H1 (cell line): ENCODE results near the gene DCANP1. TPM values are rescaled to one million over a fixed set of nuclear protein-coding genes. Genes with fewer than 3 reads are reported as not detected.
A peak's percentile ranks its signal among the peaks of the same experiment; 100 is the strongest.

ENCODE experiments used
- CTCF ChIA-PET: fragments of 300-600 bp; sonication (Branson Sonifier 250); formaldehyde crosslinking; loops from one replicate; lab custom pipeline; 2021; ENCODE audit not compliant: partially characterized antibody; lab: Charles Lee
- POLR2A ChIA-PET: fragments of 300-600 bp; sonication (Branson Sonifier 250); formaldehyde crosslinking; loops from one replicate; lab custom pipeline; 2021; ENCODE audit warnings: inconsistent platforms; ENCODE audit not compliant: partially characterized antibody; lab: Charles Lee
- DNase-seq, 2 experiments: peaks; one replicate each; pipeline versions ENCODE4 v3.0.0 to v3.0.0-alpha.2; 2010 to 2022; ENCODE audit warnings: low spot score in 2 of 2, low read depth in 1 of 2, mixed read lengths in 1 of 2
- FAIRE-seq: peaks from 2 replicates; lab custom pipeline; 2011; peaks lifted over from hg19 to GRCh38; lab: Jason Lieb, UNC
- H2AFZ ChIP-seq: 2 replicates; pipeline ENCODE4 v1.8.1; 2012; ENCODE audit warnings: low read length, inconsistent platforms
- H2AK5ac ChIP-seq: 2 replicates; pipeline ENCODE4 v1.6.1; 2013; ENCODE audit warnings: low read depth, low read length
- H2BK120ac ChIP-seq: replicated peaks from 2 replicates; pipeline ENCODE3; 2013; ENCODE audit warnings: low read depth, low read length, inconsistent platforms
- H2BK12ac ChIP-seq: 2 replicates; pipeline ENCODE4 v1.6.1; 2013; ENCODE audit warnings: low read depth, low read length
- H2BK15ac ChIP-seq: 2 replicates; pipeline ENCODE4 v1.6.1; 2013; ENCODE audit warnings: low read length
- H2BK20ac ChIP-seq: 2 replicates; pipeline ENCODE4 v1.6.1; 2013; ENCODE audit warnings: low read length
- H2BK5ac ChIP-seq: 2 replicates; pipeline ENCODE4 v1.6.1; 2013; ENCODE audit warnings: low read depth, low read length
- H3K14ac ChIP-seq: 2 replicates; pipeline ENCODE4 v1.6.1; 2013; ENCODE audit warnings: inconsistent platforms; ENCODE audit not compliant: insufficient read length
- H3K18ac ChIP-seq: 2 replicates; pipeline ENCODE4 v1.6.1; 2013; ENCODE audit warnings: low read length; ENCODE audit errors: extremely low read depth
- H3K23ac ChIP-seq: 2 replicates; pipeline ENCODE4 v1.6.1; 2013; ENCODE audit warnings: inconsistent platforms; ENCODE audit not compliant: insufficient read length
- H3K23me2 ChIP-seq: 2 replicates; pipeline ENCODE4 v1.6.1; 2013; ENCODE audit warnings: low read depth, low read length
- H3K27ac ChIP-seq: 2 replicates; pipeline ENCODE4 v1.6.1; 2011; ENCODE audit warnings: low read depth, low read length, inconsistent platforms
- H3K27me3 ChIP-seq, 4 experiments: replicated peaks in 1 of 4; 1 replicate in 1 of 4; 2 replicates in 3 of 4; pipeline versions ENCODE4 v1.6.1 to v1.8.1; 2011 to 2013; ENCODE audit warnings: low read length in 3 of 4, mild to moderate bottlenecking in 3 of 4, inconsistent platforms in 2 of 4, mixed read lengths in 2 of 4, moderate library complexity in 1 of 4; ENCODE audit not compliant: control insufficient read depth in 3 of 4, insufficient read depth in 3 of 4; ENCODE audit errors: extremely low read depth in 1 of 4
- H3K36me3 ChIP-seq, 4 experiments: 2 replicates each; pipeline versions ENCODE4 v1.6.1 to v1.8.1; 2011 to 2013; ENCODE audit warnings: mild to moderate bottlenecking in 4 of 4, low read length in 3 of 4, moderate library complexity in 2 of 4, control low read depth in 1 of 4, inconsistent platforms in 1 of 4; ENCODE audit not compliant: insufficient read depth in 4 of 4, control insufficient read depth in 2 of 4
- H3K4ac ChIP-seq: replicated peaks from 2 replicates; pipeline ENCODE3; 2013; ENCODE audit warnings: low read length, low read depth, mixed read lengths, inconsistent platforms; ENCODE audit not compliant: insufficient read length
- H3K4me1 ChIP-seq, 4 experiments: replicated peaks in 1 of 4; 1 replicate in 1 of 4; 2 replicates in 3 of 4; pipeline versions ENCODE4 v1.6.1 to v1.8.1; 2011 to 2013; ENCODE audit warnings: low read length in 3 of 4, inconsistent platforms in 2 of 4, mixed read lengths in 1 of 4; ENCODE audit not compliant: insufficient read depth in 4 of 4, control insufficient read depth in 3 of 4
- H3K4me2 ChIP-seq, 2 experiments: 2 replicates each; pipeline versions ENCODE4 v1.6.1 to v1.8.1; 2011 to 2013; ENCODE audit warnings: low read depth in 2 of 2, low read length in 2 of 2, control low read depth in 1 of 2, inconsistent platforms in 1 of 2, mild to moderate bottlenecking in 1 of 2; ENCODE audit not compliant: insufficient read depth in 1 of 2
- H3K4me3 ChIP-seq, 4 experiments: fragments of 200-600, 300-600 bp in 1 of 4; sonication (generic), shearing (Covaris generic), sonication (Bioruptor Twin) in 1 of 4; 2 replicates each; pipeline versions ENCODE4 v1.5.1 to v1.8.1; 2011 to 2016; ENCODE audit warnings: low read length in 4 of 4, low read depth in 3 of 4, control low read depth in 2 of 4, inconsistent platforms in 2 of 4, mild to moderate bottlenecking in 2 of 4, mixed read lengths in 1 of 4, moderate library complexity in 1 of 4; ENCODE audit not compliant: insufficient read depth in 2 of 4; ENCODE audit errors: extremely low read depth in 1 of 4
- H3K56ac ChIP-seq: replicated peaks from 2 replicates; pipeline ENCODE3; 2013; ENCODE audit warnings: low read depth, mild to moderate bottlenecking, mixed read lengths, low read length, inconsistent platforms; ENCODE audit not compliant: insufficient read length
- H3K79me1 ChIP-seq: 2 replicates; pipeline ENCODE4 v1.6.1; 2013; ENCODE audit warnings: low read depth, low read length, control low read depth
- H3K79me2 ChIP-seq, 2 experiments: 2 replicates each; pipeline versions ENCODE4 v1.6.1 to v1.8.1; 2012 to 2013; ENCODE audit warnings: low read length in 2 of 2, mild to moderate bottlenecking in 2 of 2, inconsistent platforms in 1 of 2; ENCODE audit not compliant: insufficient read depth in 2 of 2, control insufficient read depth in 1 of 2
- H3K9ac ChIP-seq, 4 experiments: replicated peaks in 1 of 4; 1 replicate in 1 of 4; 2 replicates in 3 of 4; pipeline versions ENCODE4 v1.6.1 to v1.8.1; 2011 to 2013; ENCODE audit warnings: low read depth in 3 of 4, low read length in 3 of 4, control low read depth in 2 of 4, mild to moderate bottlenecking in 2 of 4, moderate library complexity in 2 of 4, inconsistent platforms in 1 of 4; ENCODE audit errors: extremely low read depth in 1 of 4
- H3K9me3 ChIP-seq, 2 experiments: 2 replicates each; pipeline versions ENCODE4 v1.6.1 to v1.8.1; 2012 to 2013; ENCODE audit warnings: mild to moderate bottlenecking in 2 of 2, moderate library complexity in 2 of 2, control low read depth in 1 of 2, inconsistent platforms in 1 of 2, low read depth in 1 of 2, low read length in 1 of 2, mixed read lengths in 1 of 2; ENCODE audit not compliant: insufficient read depth in 2 of 2
- H4K20me1 ChIP-seq, 2 experiments: replicated peaks in 1 of 2; 2 replicates each; pipeline versions ENCODE3 to v1.8.1; 2011 to 2013; ENCODE audit warnings: inconsistent platforms in 2 of 2, low read length in 2 of 2, mild to moderate bottlenecking in 1 of 2; ENCODE audit not compliant: insufficient read depth in 2 of 2, control insufficient read depth in 1 of 2
- H4K5ac ChIP-seq: 2 replicates; pipeline ENCODE4 v1.6.1; 2013; ENCODE audit warnings: low read length, low read depth, mixed read lengths, inconsistent platforms; ENCODE audit not compliant: insufficient read length
- H4K8ac ChIP-seq: 2 replicates; pipeline ENCODE4 v1.8.0; 2013; ENCODE audit warnings: mild to moderate bottlenecking, moderate library complexity, low read length, inconsistent platforms; ENCODE audit not compliant: insufficient read depth; ENCODE audit errors: extremely low read depth
- H4K91ac ChIP-seq: replicated peaks from 2 replicates; pipeline ENCODE3; 2013; ENCODE audit warnings: low read length, mixed read lengths, inconsistent platforms; ENCODE audit not compliant: insufficient read length
- FOSL1 ChIP-seq: IDR thresholded peaks from 2 replicates; pipeline ENCODE4 v1.6.1; 2011; ENCODE audit warnings: mild to moderate bottlenecking, low read depth, low read length, moderate library complexity; ENCODE audit not compliant: insufficient read depth
- HDAC2 ChIP-seq, 2 experiments: fragments of 300-600 bp in 1 of 2; sonication (generic) in 1 of 2; IDR thresholded peaks; 2 replicates each; pipeline ENCODE4 v1.6.1; 2011 to 2012; ENCODE audit warnings: low read depth in 2 of 2, low read length in 2 of 2, mild to moderate bottlenecking in 2 of 2, moderate library complexity in 2 of 2, borderline replicate concordance in 1 of 2, inconsistent platforms in 1 of 2
- JUND ChIP-seq: IDR thresholded peaks from 2 replicates; pipeline ENCODE4 v1.6.1; 2011; ENCODE audit warnings: mild to moderate bottlenecking, improper control_type of control experiment, low read length
- NRF1 ChIP-seq: IDR thresholded peaks from 2 replicates; pipeline ENCODE4 v1.6.1; 2011; ENCODE audit warnings: mild to moderate bottlenecking, low read depth, low read length, improper control_type of control experiment
- RNF2 ChIP-seq: fragments of 200-900, 300-1000 bp; sonication (generic); IDR thresholded peaks from 2 replicates; pipeline ENCODE4 v1.7.1; 2016; ENCODE audit warnings: borderline replicate concordance, low read depth, mild to moderate bottlenecking, antibody characterized with exemption, low read length; ENCODE audit not compliant: poor library complexity, severe bottlenecking; ENCODE audit errors: missing control alignments
- SP1 ChIP-seq: IDR thresholded peaks from 2 replicates; pipeline ENCODE4 v1.6.1; 2011; ENCODE audit warnings: low read depth, low read length
- TAF1 ChIP-seq: IDR thresholded peaks from 2 replicates; pipeline ENCODE4 v1.6.1; 2011; ENCODE audit warnings: mild to moderate bottlenecking, low read depth, low read length
- TBP ChIP-seq: IDR thresholded peaks from 2 replicates; pipeline ENCODE4 v1.6.1; 2011; ENCODE audit warnings: low read depth, low read length, improper control_type of control experiment
- WGBS, 2 experiments: shearing (Covaris generic) in 1 of 2; methylation state at CpG; one replicate each; pipeline versions ENCODE4 v1.1.6 to v1.1.7; 2013 to 2015; ENCODE audit warnings: low lambda C conversion rate in 2 of 2, mixed read lengths in 2 of 2, inconsistent platforms in 1 of 2, low coverage in 1 of 2, missing lambda C conversion rate in 1 of 2; ENCODE audit not compliant: insufficient replicate concordance in 2 of 2, insufficient coverage in 1 of 2, insufficient read length in 1 of 2; ENCODE audit errors: extremely low coverage in 1 of 2, missing lambda C conversion rate in 1 of 2; 5-methylcytosine and 5-hydroxymethylcytosine counted together
- polyA plus RNA-seq, 7 experiments: library from polyadenylated mRNA; depleted of rRNA in 3 of 7; stranded (reverse) in 5 of 7; unstranded in 2 of 7; fragments of >200 nt in 5 of 7; fragments of 200-250 nt in 2 of 7; gene quantifications; 1 replicate in 5 of 7; 2 replicates in 1 of 7; 4 replicates in 1 of 7; pipeline versions ENCODE4 v1.2.1 to v1.2.3, GENCODE V29; 2011 to 2013; ENCODE audit warnings: missing spikeins in 2 of 7, mixed read lengths in 2 of 7
- total RNA-seq: library from RNA; stranded (reverse); fragmentation: NEBNext Ultra II Directional; extraction: Animal tissue kit (Norgen Biotek cat#: 25700); gene quantifications from 2 replicates; pipeline ENCODE4 v1.2.1, GENCODE V29; 2021
- TF ChIP-seq, protein P1 (sequence below), 3 experiments: IDR thresholded peaks; 1 replicate in 2 of 3; 2 replicates in 1 of 3; pipeline versions ENCODE4 v1.5.1 to v1.6.1; 2011; ENCODE audit warnings: low read length in 3 of 3, mild to moderate bottlenecking in 3 of 3, inconsistent platforms in 2 of 3, low read depth in 1 of 3, moderate library complexity in 1 of 3; ENCODE audit not compliant: insufficient read depth in 1 of 3; ENCODE audit errors: control extremely low read depth in 1 of 3
- TF ChIP-seq, protein P2 (sequence below): IDR thresholded peaks from 2 replicates; pipeline ENCODE4 v1.6.1; 2012; ENCODE audit warnings: inconsistent platforms

Gene DCANP1
- total and polyA plus RNA-seq, 2 of the 8 experiments (the other 6 are each of a cell fraction or from before 2014, with no cell fraction given) = not detected

DNA sequence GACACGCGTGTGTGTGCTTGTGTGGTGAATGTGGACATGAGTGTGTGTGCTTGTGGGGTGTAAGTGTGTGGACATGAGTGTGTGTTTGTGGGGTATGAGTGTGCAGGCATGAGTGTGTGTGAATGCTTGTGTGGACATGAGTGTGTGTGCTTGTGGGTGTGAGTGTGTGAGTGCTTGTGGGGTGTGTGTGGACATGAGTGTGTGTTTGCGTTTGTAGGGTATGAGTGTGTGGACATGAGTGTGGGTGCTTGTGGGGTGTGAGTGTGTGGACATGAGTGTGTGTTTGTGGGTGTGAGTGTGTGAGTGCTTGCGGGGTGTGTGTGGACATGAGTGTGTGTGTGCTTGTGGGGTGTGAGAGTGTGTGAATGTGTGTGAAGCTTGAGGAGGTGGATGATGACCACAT lies 34.8 kb upstream of the DCANP1 start:
- CTCF ChIA-PET = interaction anchor here (0.6 to 1.6 kb wide), 9 partner anchors 8 to 625 kb away, joined by 3 to 5 read pairs (median 4); no protein-coding TSS in a partner anchor
- Histone ChIP-seq H3K27me3 (peaks cover 28 to 85% (median 76%) of the 10 kb centered on the region in 4 experiments), H3K9me3 (no peaks in the 10 kb centered on the region), H3K14ac (no peak overlapping the region), H3K27ac (no peak overlapping the region), H4K5ac (no peak overlapping the region), H3K4me1 (peaks cover 0 to 24% (median 11%) of the 10 kb centered on the region in 4 experiments; a peak in 6 of 7 replicates), H3K9ac (no peak overlapping the region), H4K91ac (no peak overlapping the region), H3K4me3 (no peak overlapping the region), H3K18ac (0 out of 2 replicates have a peak overlapping the region, but pooled peaks have one; percentile 9), H3K36me3 (no peaks in the 10 kb centered on the region), H2BK15ac (peak overlapping the region; percentile 99; the same call in 1 of the 2 replicates), H3K56ac (no peak overlapping the region), H3K79me1 (no peaks in the 10 kb centered on the region), H2BK12ac (peak overlapping the region; percentile 92; the same call in 1 of the 2 replicates), H3K79me2 (no peaks in the 10 kb centered on the region), H2AK5ac (peak overlapping the region; percentile 54; the same call in 1 of the 2 replicates), H2BK120ac (no peak overlapping the region), H2AFZ (no peak overlapping the region), H4K8ac (no peak overlapping the region), H3K23me2 (peaks cover 6% of the 10 kb centered on the region; the same call in 1 of the 2 replicates), H2BK20ac (peak overlapping the region; percentile 43; the same call in 1 of the 2 replicates), H4K20me1 (peaks cover 4 to 20% of the 10 kb centered on the region in 2 experiments), H3K23ac (no peak overlapping the region), H2BK5ac (peak overlapping the region; percentile 71; the same call in 1 of the 2 replicates), H3K4me2 (no peak overlapping the region), H3K4ac (no peak overlapping the region)
- 89% methylated on average over 4 of the region's 4 CpGs; no CpG with 5 or more reads in 1 of the 2 experiments for WGBS, 2 experiments
- POLR2A ChIA-PET = no interaction called here
- DNase-seq (no peak), FAIRE-seq (no peak)
- TF ChIP-seq TBP = no peak
- TF ChIP-seq, protein P1, sequence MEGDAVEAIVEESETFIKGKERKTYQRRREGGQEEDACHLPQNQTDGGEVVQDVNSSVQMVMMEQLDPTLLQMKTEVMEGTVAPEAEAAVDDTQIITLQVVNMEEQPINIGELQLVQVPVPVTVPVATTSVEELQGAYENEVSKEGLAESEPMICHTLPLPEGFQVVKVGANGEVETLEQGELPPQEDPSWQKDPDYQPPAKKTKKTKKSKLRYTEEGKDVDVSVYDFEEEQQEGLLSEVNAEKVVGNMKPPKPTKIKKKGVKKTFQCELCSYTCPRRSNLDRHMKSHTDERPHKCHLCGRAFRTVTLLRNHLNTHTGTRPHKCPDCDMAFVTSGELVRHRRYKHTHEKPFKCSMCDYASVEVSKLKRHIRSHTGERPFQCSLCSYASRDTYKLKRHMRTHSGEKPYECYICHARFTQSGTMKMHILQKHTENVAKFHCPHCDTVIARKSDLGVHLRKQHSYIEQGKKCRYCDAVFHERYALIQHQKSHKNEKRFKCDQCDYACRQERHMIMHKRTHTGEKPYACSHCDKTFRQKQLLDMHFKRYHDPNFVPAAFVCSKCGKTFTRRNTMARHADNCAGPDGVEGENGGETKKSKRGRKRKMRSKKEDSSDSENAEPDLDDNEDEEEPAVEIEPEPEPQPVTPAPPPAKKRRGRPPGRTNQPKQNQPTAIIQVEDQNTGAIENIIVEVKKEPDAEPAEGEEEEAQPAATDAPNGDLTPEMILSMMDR (IDR thresholded peaks at IDR 0.05; ENCODE audit: control extremely low read depth in 1 of 3, insufficient read depth in 1 of 3, low read depth in 1 of 3, low read length in 3 of 3) = no peak
- no peak for TF ChIP-seq RNF2
- TF ChIP-seq, protein P2, sequence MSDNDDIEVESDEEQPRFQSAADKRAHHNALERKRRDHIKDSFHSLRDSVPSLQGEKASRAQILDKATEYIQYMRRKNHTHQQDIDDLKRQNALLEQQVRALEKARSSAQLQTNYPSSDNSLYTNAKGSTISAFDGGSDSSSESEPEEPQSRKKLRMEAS = no peak
- TF ChIP-seq HDAC2 (IDR thresholded peaks at IDR 0.05; ENCODE audit: borderline replicate concordance in 1 of 2, low read depth in 2 of 2, low read length in 2 of 2) = no peak
- no peak for TF ChIP-seq TAF1
- no peak for TF ChIP-seq NRF1
- no peak for TF ChIP-seq SP1
- TF ChIP-seq JUND = no peak
- no peak for TF ChIP-seq FOSL1
